HG03558 (cell line): ENCODE measurements around the gene A4GALT.
"Not testable (repeated sequence)": the region's sequence is repeated elsewhere in the genome, so short reads cannot be mapped to it uniquely, and the experiment has no call there.

ENCODE experiments used
- ATAC-seq: cut with Tn5 transposase; IDR thresholded peaks from one replicate; pipeline ENCODE4 v1.9.1; 2021; ENCODE audit warnings: moderate number of reproducible peaks; ENCODE audit not compliant: unreplicated experiment; ENCODE audit errors: extremely low read depth

Gene A4GALT

GRCh38 chr22:42743501-42743991 lies 22.9 kb upstream of the A4GALT start:
- ATAC-seq = no peak

- no peak for ATAC-seq
Measured at GRCh38 chr22:42742940-42743339, 22.3 kb upstream of the A4GALT start.

GRCh38 chr22:42740320-42740719 lies 19.6 kb upstream of the A4GALT start:
- ATAC-seq = not testable (repeated sequence)

- ATAC-seq = no peak
Measured at GRCh38 chr22:42734406-42734805, 13.7 kb upstream of the A4GALT start.

- ATAC-seq = not testable (repeated sequence)
Measured at GRCh38 chr22:42733394-42733793, 12.7 kb upstream of the A4GALT start.

GRCh38 chr22:42732081-42732480 lies 11.4 kb upstream of the A4GALT start:
- no peak for ATAC-seq

GRCh38 chr22:42726811-42727210 lies 6.1 kb upstream of the A4GALT start:
- no peak for ATAC-seq

GRCh38 chr22:42725606-42726355 lies 5.1 kb upstream of the A4GALT start:
- ATAC-seq = no peak

- no peak for ATAC-seq
Measured at GRCh38 chr22:42724062-42724461, 3.4 kb upstream of the A4GALT start.

- ATAC-seq = no peak
Measured at GRCh38 chr22:42721045-42721434, 370 bp upstream of the A4GALT start.

- ATAC-seq = no peak
Measured at GRCh38 chr22:42719656-42720262, 911 bp downstream of the A4GALT start.

GRCh38 chr22:42719133-42719532 lies 1.5 kb downstream of the A4GALT start:
- no peak for ATAC-seq

- no peak for ATAC-seq
Measured at GRCh38 chr22:42717197-42717928, 3.3 kb downstream of the A4GALT start.

- no peak for ATAC-seq
Measured at GRCh38 chr22:42716649-42717127, 4.0 kb downstream of the A4GALT start.

GRCh38 chr22:42716221-42716620 lies 4.4 kb downstream of the A4GALT start:
- no peak for ATAC-seq

GRCh38 chr22:42714768-42715390 lies 5.8 kb downstream of the A4GALT start:
- ATAC-seq = no peak

GRCh38 chr22:42714308-42714707 lies 6.4 kb downstream of the A4GALT start:
- no peak for ATAC-seq

GRCh38 chr22:42711895-42712837 lies 8.5 kb downstream of the A4GALT start:
- ATAC-seq = no peak

- ATAC-seq = no peak
Measured at GRCh38 chr22:42711281-42711731, 9.4 kb downstream of the A4GALT start.
